ENCODE measurements around the gene PET100. TPM values are rescaled to one million over a fixed set of nuclear protein-coding genes. Genes with fewer than 3 reads are reported as not detected.

Gene PET100
- total RNA-seq, 1 donor from 2014 or later: 93.2 TPM

DNA sequence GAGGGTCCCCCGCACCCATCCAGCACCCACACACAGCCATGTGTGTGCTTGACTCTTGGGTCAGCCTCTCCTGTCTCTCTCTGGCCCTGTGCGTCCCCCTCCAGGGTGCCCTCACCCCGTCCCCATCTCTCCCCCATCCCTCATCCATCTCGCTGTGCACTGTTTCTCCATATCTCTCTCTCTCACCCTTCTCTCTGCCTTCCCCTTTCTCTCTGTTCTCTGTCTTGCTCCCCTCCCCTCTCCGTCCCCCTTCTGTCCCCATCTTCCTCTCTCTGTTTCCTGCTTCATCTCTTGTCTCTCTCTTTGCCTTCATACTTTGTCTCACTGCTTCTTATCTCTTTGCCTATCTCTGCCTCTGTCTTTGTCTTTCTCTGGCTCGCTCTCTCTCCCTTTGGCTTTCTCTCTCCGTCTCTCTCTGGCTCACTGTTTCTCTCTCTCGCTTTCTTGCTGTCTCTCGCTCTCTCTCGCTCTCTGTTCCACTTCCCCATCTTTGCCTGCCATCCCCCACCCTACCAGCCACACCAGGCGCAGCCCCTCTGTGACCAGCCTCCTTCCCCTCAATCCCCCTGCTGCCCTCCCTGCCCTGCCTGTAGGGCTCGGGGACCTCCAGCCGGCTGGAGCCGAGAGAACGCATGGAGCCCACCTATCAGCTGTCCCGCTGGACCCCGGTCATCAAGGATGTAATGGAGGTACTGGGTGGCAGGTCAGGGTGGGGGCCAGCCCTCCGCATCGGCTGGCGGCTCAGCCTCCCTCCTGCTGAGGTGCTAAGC, 16.2 kb downstream of the PET100 start:
- H3K27ac ChIP-seq: no peak overlapping the region
- ATAC-seq (no peak), DNase-seq (no peak)
- no peaks in the 10 kb centered on the region for H3K4me1 ChIP-seq
- H3K9me3 ChIP-seq: no peaks in the 10 kb centered on the region
- TF ChIP-seq, protein P1, sequence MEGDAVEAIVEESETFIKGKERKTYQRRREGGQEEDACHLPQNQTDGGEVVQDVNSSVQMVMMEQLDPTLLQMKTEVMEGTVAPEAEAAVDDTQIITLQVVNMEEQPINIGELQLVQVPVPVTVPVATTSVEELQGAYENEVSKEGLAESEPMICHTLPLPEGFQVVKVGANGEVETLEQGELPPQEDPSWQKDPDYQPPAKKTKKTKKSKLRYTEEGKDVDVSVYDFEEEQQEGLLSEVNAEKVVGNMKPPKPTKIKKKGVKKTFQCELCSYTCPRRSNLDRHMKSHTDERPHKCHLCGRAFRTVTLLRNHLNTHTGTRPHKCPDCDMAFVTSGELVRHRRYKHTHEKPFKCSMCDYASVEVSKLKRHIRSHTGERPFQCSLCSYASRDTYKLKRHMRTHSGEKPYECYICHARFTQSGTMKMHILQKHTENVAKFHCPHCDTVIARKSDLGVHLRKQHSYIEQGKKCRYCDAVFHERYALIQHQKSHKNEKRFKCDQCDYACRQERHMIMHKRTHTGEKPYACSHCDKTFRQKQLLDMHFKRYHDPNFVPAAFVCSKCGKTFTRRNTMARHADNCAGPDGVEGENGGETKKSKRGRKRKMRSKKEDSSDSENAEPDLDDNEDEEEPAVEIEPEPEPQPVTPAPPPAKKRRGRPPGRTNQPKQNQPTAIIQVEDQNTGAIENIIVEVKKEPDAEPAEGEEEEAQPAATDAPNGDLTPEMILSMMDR (IDR thresholded peaks at IDR 0.05): no peak
- peaks cover 10% of the 10 kb centered on the region for H3K36me3 ChIP-seq
- H3K4me3 ChIP-seq: no peak overlapping the region
- intact Hi-C loops (cut with DNase I): no loop called here
- H3K27me3 ChIP-seq: no peaks in the 10 kb centered on the region

DNA sequence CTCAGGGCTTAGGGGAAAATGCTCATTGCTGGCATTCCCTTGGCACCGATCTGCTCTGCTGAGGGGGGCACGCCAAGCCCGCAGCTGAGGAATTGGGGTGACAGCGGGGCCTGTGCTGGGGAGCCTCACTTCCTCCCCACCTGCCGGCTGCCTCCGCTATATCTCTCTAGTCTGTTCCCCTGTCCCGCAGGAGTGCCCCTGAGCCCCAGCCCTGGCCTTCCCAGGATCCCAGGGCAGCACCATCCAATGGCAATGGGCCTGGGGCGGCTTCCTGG, 16.8 kb downstream of the PET100 start:
- ATAC-seq (no peak), DNase-seq (no peak)
- Histone ChIP-seq H3K4me1 (no peaks in the 10 kb centered on the region), H3K36me3 (peaks cover 10% of the 10 kb centered on the region), H3K9me3 (no peaks in the 10 kb centered on the region), H3K27ac (no peak overlapping the region), H3K4me3 (no peak overlapping the region), H3K27me3 (no peaks in the 10 kb centered on the region)
- intact Hi-C loops (cut with DNase I): no loop called here
- TF ChIP-seq, protein P1 (IDR thresholded peaks at IDR 0.05): no peak

DNA sequence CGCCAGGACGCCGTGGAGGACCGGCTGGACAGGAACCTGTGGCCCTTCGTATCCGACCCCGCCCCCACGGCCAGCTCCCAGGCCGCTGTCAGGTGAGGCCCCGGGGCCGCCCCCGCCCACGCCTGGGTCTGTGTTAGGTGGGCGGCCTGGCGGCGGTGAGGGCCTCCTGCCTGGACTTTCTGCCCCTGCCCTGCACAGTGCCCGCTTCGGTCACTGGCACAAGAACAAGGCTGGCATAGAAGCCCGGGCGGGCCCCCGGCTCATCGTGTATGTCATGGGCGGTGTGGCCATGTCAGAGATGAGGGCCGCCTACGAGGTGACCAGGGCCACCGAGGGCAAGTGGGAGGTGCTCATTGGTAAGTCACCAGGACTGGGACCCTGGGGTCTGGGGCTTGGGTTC, 17.6 kb downstream of the PET100 start:
- intact Hi-C loops (cut with DNase I): no loop called here
- DNase-seq: no peak

DNA sequence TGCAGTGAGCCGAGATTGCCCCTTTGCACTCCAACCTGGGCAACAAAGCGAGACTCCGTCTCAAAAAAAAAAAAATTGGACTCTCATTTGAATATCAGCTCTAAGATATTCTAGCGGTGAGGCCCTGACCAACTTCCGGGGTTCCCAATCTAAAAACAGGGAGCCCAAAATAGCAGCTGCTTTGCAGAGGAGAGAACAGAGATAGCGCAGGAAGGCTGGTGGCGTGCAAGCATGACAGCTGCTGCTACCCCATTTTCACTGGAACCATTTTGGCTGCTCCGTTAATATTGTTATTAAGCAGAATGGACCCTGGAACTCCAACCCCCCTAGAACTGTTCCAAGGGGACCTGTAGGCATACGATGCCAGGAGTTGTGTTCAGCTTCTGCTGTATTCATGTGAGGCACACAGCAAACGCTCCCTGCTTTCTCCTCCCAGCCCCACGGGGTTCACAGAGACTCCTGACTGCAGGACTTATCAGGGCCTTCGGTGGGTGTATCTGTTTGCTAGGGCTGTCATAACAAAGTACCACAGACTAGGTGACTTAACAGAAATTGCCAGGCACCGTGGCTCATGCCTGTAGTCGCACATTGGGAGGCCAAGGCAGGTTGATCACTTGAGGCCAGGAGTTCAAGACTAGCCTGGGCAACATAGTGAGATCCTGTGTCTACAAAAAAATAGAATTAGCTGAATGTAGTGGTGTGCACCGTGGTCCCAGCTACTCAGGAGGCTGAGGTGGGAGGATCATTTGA, 18.8 kb downstream of the PET100 start:
- TF ChIP-seq, protein P1 (IDR thresholded peaks at IDR 0.05): no peak
- DNase-seq (no peak), ATAC-seq (no peak)
- Histone ChIP-seq H3K27me3 (no peaks in the 10 kb centered on the region), H3K4me1 (peaks cover 4% of the 10 kb centered on the region), H3K27ac (no peak overlapping the region), H3K4me3 (no peak overlapping the region), H3K36me3 (peaks cover 10% of the 10 kb centered on the region), H3K9me3 (no peaks in the 10 kb centered on the region)
- intact Hi-C loops (cut with DNase I): no loop called here

More for the DNA sequence above, 17.6 kb downstream of the PET100 start:
- Histone ChIP-seq H3K4me3 (no peak overlapping the region), H3K9me3 (no peaks in the 10 kb centered on the region), H3K4me1 (peaks cover under 1% of the 10 kb centered on the region), H3K36me3 (peaks cover 10% of the 10 kb centered on the region), H3K27me3 (no peaks in the 10 kb centered on the region), H3K27ac (no peak overlapping the region)
- TF ChIP-seq, protein P1 (IDR thresholded peaks at IDR 0.05): no peak
- ATAC-seq: no peak

DNA sequence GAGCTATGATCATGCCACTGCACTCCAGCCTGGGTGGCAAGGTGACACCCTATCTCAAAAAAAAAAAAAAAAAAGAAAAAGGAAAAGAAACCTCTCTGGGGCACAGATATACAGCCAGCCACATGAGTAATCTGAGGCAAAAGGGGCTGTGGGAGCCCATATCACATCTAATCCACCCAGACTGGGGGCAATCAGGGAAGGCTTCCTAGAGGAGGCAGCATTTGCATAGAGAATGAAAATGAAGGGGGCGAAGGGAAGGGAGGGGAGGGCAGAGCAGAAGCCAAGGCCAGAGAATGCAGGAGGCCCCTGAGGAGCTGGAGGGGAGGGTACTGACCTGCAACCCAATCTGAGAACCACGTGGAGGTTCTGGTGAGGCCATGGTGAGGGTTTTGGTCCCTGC, 20.6 kb downstream of the PET100 start:
- intact Hi-C loops (cut with DNase I): no loop called here
- Histone ChIP-seq H3K36me3 (peaks cover 2% of the 10 kb centered on the region), H3K4me1 (peaks cover 4% of the 10 kb centered on the region), H3K9me3 (no peaks in the 10 kb centered on the region), H3K4me3 (no peak overlapping the region), H3K27ac (no peak overlapping the region), H3K27me3 (no peaks in the 10 kb centered on the region)
- no peak for DNase-seq
- TF ChIP-seq, protein P1 (IDR thresholded peaks at IDR 0.05): no peak
- no peak for ATAC-seq
